GM19328 (cell line): ENCODE results near the gene ANKRD13D.
A peak's percentile ranks its signal among the peaks of the same experiment; 100 is the strongest.

ENCODE experiments used
- ATAC-seq: cut with Tn5 transposase; IDR thresholded peaks from one replicate; pipeline ENCODE4 v1.9.1; 2021; ENCODE audit warnings: mild to moderate bottlenecking, moderate library complexity; ENCODE audit not compliant: unreplicated experiment

The ANKRD13D gene

DNA sequence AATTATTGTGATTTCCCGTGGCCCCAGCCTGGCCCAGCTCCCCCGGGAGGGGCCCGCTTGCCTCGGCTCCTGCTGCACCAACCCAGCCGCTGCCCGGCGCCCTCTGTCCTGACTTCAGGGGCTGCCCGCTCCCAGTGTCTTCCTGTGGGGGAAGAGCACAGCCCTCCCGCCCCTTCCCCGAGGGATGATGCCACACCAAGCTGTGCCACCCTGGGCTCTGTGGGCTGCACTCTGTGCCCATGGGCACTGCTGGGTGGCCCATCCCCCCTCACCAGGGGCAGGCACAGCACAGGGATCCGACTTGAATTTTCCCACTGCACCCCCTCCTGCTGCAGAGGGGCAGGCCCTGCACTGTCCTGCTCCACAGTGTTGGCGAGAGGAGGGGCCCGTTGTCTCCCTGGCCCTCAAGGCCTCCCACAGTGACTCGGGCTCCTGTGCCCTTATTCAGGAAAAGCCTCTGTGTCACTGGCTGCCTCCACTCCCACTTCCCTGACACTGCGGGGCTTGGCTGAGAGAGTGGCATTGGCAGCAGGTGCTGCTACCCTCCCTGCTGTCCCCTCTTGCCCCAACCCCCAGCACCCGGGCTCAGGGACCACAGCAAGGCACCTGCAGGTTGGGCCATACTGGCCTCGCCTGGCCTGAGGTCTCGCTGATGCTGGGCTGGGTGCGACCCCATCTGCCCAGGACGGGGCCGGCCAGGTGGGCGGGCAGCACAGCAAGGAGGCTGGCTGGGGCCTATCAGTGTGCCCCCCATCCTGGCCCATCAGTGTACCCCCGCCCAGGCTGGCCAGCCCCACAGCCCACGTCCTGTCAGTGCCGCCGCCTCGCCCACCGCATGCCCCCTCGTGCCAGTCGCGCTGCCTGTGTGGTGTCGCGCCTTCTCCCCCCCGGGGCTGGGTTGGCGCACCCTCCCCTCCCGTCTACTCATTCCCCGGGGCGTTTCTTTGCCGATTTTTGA lies 3.3 kb upstream of the ANKRD13D start:
- no peak for ATAC-seq

GRCh38 chr11:67286621-67287333 lies 2.3 kb upstream of the ANKRD13D start:
- ATAC-seq, result no peak

- ATAC-seq, result no peak
Observed at GRCh38 chr11:67287355-67288197, 1.5 kb upstream of the ANKRD13D start.

DNA sequence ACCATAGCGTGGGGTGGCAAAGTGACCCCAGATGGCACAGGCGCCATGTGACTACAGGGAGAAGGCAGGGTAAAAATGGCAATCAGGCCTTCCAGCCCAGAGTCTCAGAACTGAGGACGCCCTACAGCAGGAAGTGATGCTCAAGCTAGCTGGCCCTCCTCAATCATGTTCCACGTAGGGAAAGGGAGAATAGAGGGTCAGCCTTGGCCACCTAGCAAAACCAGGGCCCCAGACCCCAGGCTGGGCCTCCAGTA lies 978 bp upstream of the ANKRD13D start:
- no peak for ATAC-seq

DNA sequence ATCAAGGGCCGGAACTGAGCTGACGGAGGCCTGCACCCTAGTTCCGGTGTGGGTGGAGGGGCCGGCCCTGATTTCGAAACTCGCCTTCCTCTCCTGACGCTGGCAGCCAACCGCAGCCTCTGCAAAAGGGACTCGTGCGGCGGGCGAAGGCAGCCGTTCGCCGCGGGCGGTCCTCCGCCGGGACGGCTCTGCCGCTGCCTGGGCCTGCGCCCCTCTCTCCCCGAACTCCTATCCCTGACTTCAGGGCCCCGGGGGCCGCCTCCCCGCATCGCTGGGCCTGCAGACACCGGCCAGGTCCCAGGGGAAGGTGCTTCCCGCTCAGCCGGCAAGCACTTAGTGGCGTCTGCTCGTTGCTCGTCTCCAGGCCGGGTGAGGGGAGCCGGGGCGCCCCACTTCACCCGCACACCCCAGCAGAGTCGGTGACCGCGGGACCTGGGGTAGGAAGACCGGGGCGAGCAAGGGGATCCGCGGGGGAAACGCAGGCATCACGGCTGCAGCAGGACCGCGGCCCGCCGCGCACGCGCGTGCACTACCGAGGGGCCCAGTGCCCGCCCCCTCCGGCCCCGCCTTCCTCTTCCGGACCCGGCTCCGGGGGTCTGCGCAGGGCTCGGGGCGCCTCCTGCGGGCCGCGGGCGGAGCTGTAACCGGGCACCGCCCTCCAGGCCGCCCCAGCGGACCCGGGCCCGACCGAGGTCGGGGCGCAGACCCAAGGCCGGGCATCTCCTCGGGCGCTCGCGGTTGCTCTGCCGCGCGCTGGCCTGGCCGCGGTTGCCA lies 464 bp upstream of the ANKRD13D start:
- peak; percentile 77 for ATAC-seq

- no peak for ATAC-seq
Observed at GRCh38 chr11:67289651-67290479, 762 bp downstream of the ANKRD13D start.

GRCh38 chr11:67290801-67291200 lies 1.7 kb downstream of the ANKRD13D start:
- no peak for ATAC-seq

GRCh38 chr11:67291481-67292381 lies 2.6 kb downstream of the ANKRD13D start:
- ATAC-seq, result no peak

- ATAC-seq, result no peak
Observed at GRCh38 chr11:67292671-67293070, 3.6 kb downstream of the ANKRD13D start.

DNA sequence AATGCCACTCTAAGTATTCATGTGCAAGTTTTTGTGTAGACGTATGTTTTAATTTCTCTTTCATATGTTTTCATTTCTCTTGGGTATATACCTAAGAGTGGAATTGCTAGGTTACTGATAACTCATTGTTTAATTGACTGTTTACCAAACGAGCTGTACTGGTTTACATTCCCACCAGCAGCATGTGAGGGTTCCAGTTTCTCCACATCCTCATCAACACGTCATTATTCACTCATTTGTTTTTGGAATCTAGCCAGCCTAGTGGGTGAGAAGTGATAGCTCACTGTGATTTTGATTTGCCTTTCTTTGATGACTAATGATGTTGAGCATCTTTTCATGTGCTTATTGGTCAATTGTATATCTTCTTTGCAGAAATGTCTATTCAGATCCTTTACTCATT lies 4.0 kb downstream of the ANKRD13D start:
- ATAC-seq, result no peak

- ATAC-seq, result no peak
Observed at GRCh38 chr11:67295846-67296245, 6.7 kb downstream of the ANKRD13D start.

DNA sequence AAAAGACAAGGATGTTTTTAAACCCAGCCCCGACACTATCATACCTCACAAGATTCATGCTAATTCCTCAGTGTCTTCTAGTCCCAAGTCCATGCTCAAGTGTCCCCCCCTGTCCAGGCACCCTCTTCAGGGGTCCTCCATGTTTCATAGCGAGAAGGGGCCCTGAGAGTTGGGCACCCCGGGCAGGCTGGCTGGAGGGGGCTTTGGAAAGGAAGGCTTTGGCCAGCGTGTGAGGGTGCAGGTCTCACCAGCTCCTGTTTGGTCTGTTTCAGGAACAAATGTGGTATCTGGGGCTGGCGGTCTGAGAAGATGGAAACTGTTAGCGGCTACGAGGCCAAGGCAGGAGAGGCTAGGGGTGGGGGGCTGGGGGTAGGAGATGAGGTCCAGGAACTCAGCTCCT lies 9.7 kb downstream of the ANKRD13D start:
- ATAC-seq, result no peak

DNA sequence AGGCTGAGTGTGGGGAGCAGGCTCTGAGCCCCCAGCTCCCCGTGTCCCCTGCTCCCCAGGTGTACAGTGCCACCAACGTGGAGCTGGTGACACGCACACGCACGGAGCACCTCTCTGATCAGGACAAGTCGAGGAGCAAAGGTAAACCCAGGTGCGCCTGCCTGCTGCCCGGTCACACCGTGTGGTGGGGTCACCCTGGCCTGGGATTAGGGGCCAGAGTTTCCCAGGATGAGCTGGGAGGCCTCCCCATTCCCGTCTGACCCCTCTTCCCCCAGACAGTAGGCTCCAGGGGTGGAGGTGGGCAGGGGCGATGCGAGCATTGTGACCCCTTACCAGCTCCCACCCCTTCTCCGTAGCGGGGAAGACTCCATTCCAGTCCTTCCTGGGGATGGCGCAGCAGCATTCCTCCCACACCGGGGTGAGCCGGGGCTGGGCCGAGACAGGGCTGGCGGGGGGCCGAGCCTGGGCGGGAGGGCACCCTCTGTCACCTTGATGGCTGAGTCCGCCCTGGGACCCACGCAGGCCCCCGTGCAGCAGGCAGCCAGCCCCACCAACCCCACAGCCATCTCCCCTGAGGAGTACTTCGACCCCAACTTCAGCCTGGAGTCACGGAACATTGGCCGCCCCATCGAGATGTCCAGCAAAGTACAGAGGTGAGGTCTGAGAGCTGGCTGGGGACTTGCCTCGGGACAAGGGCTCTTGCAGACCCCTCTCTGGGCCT lies 10.5 kb downstream of the ANKRD13D start:
- ATAC-seq, result no peak

DNA sequence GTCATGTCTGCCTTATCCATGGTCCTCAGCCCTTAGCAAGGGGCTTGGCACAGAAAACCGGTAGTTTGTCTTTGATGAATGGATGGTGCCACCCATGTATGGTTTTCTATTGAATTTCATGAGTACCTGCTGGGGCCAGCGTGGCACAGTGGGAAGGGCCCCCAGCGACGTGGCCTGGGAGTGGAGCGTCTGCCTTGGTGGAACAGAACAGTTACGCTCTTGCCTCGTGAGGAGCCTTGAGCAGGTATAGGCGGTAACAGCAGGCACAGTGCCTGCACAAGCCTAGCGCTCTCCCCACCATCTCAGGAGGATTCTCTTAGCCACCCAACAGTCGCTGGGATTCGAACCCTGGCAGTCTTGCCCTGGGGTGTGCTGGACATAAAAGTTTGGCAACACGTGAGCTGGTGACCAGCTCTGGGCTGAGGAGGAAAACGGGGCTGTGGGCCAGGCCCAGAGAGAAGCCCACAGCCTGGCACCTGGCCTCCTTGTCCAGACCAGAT lies 11.2 kb downstream of the ANKRD13D start:
- no peak for ATAC-seq

DNA sequence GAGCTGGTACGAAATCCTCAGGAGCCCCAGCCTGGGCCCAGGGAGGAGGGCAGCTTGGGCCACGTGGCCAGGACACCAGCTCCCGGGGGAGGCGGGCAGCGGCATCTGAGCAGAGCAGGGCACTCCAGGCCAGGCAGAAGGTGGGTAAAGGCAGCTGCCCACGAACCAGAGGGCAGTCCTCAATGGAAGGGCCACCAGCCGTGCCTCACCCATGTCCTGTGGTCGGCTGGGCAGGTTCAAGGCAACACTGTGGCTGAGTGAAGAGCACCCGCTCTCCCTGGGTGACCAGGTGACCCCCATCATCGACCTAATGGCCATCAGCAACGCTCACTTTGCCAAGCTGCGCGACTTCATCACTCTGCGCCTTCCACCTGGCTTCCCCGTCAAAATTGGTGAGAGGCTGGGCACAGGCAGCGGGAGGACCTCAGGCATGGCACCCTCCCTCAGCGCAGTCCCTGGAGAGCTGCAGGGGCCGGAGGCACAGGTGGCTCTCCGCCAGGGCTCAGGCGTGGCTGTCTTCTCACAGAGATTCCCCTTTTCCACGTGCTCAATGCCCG lies 11.7 kb downstream of the ANKRD13D start:
- ATAC-seq, result no peak

- no peak for ATAC-seq
Observed at GRCh38 chr11:67301313-67301921, 12.3 kb downstream of the ANKRD13D start.

GRCh38 chr11:67301951-67302516 lies 12.9 kb downstream of the ANKRD13D start:
- no peak for ATAC-seq
